CD14-positive monocyte (primary cell): Measurements from ENCODE around the gene ADAM30. TPM values are rescaled to one million over a fixed set of nuclear protein-coding genes. Genes with fewer than 3 reads are reported as not detected.

Experiments
- DNase-seq, 3 donors: peaks; one replicate each; pipeline ENCODE4 v3.0.0-alpha.2; 2011 to 2022
- H2AFZ ChIP-seq: 2 replicates; pipeline ENCODE4 v1.6.0; 2012; ENCODE audit warnings: mild to moderate bottlenecking, low read depth, low read length, inconsistent platforms; ENCODE audit not compliant: insufficient read depth, poor library complexity, severe bottlenecking
- H3K27ac ChIP-seq, 2 donors: 1 replicate in 1 of 2; 2 replicates in 1 of 2; pipeline ENCODE4 v1.5.1; 2012 to 2013; ENCODE audit warnings: low read length in 2 of 2, control low read depth in 1 of 2, inconsistent platforms in 1 of 2, low read depth in 1 of 2, mild to moderate bottlenecking in 1 of 2
- H3K27me3 ChIP-seq, 2 donors: one replicate each; pipeline versions ENCODE4 v1.6.0 to v1.6.1; 2011 to 2013; ENCODE audit warnings: low read length in 2 of 2; ENCODE audit not compliant: control insufficient read depth in 2 of 2, insufficient read depth in 2 of 2
- H3K36me3 ChIP-seq, 2 donors: replicated peaks in 1 of 2; 1 replicate in 1 of 2; 2 replicates in 1 of 2; pipeline versions ENCODE4 v1.5.1 to v1.6.1; 2012 to 2013; ENCODE audit warnings: low read length in 2 of 2, control low read depth in 1 of 2, inconsistent platforms in 1 of 2, mild to moderate bottlenecking in 1 of 2; ENCODE audit not compliant: insufficient read depth in 2 of 2, control insufficient read depth in 1 of 2
- H3K4me1 ChIP-seq, 2 donors: 1 replicate in 1 of 2; 2 replicates in 1 of 2; pipeline versions ENCODE4 v1.5.1 to v1.6.1; 2012 to 2013; ENCODE audit warnings: low read length in 2 of 2, control low read depth in 1 of 2, inconsistent platforms in 1 of 2, mild to moderate bottlenecking in 1 of 2, moderate library complexity in 1 of 2; ENCODE audit not compliant: insufficient read depth in 2 of 2, control insufficient read depth in 1 of 2
- H3K4me2 ChIP-seq: replicated peaks from 2 replicates; pipeline ENCODE3; 2012; ENCODE audit warnings: low read length, moderate library complexity, mild to moderate bottlenecking; ENCODE audit not compliant: poor library complexity, severe bottlenecking; ENCODE audit errors: extremely low read depth
- H3K4me3 ChIP-seq, 3 experiments: fragments of 200-600 bp in 1 of 3; sonication (generic) in 1 of 3; replicated peaks in 1 of 3; 1 replicate in 2 of 3; 2 replicates in 1 of 3; pipeline ENCODE4 v1.5.1; 2011 to 2013; ENCODE audit warnings: low read length in 3 of 3, mild to moderate bottlenecking in 3 of 3, control low read depth in 2 of 3, low read depth in 2 of 3, inconsistent platforms in 1 of 3, moderate library complexity in 1 of 3
- H3K79me2 ChIP-seq: 2 replicates; pipeline ENCODE4 v1.6.0; 2012; ENCODE audit warnings: mild to moderate bottlenecking, control low read depth, inconsistent platforms, low read length, moderate library complexity; ENCODE audit not compliant: insufficient read depth
- H3K9ac ChIP-seq: 2 replicates; pipeline ENCODE4 v1.6.0; 2017; ENCODE audit warnings: low read length, mild to moderate bottlenecking; ENCODE audit not compliant: insufficient read depth, poor library complexity, severe bottlenecking
- H3K9me3 ChIP-seq, 2 donors: replicated peaks in 1 of 2; 1 replicate in 1 of 2; 2 replicates in 1 of 2; pipeline versions ENCODE4 v1.5.1 to v1.6.1; 2012 to 2013; ENCODE audit warnings: low read length in 2 of 2, control low read depth in 1 of 2; ENCODE audit not compliant: control insufficient read depth in 1 of 2, insufficient read depth in 1 of 2
- H4K20me1 ChIP-seq: 2 replicates; pipeline ENCODE4 v1.6.0; 2012; ENCODE audit warnings: mild to moderate bottlenecking, low read length, control low read depth, moderate library complexity; ENCODE audit not compliant: insufficient read depth
- H3K27ac Mint-ChIP-seq, 7 donors: one replicate each; pipeline ENCODE4 v1.8.0; 2020; ENCODE audit warnings: mild to moderate bottlenecking in 7 of 7, mixed read lengths in 7 of 7, moderate library complexity in 6 of 7, inconsistent platforms in 2 of 7
- H3K27me3 Mint-ChIP-seq, 3 donors: one replicate each; pipeline ENCODE4 v1.8.0; 2021 to 2022; ENCODE audit warnings: low read depth in 3 of 3, mild to moderate bottlenecking in 3 of 3, mixed read lengths in 3 of 3, moderate library complexity in 3 of 3, inconsistent platforms in 1 of 3
- H3K36me3 Mint-ChIP-seq, 2 donors: one replicate each; pipeline ENCODE4 v1.8.0; 2020; ENCODE audit warnings: mixed read lengths in 2 of 2, inconsistent platforms in 1 of 2, mild to moderate bottlenecking in 1 of 2
- H3K4me1 Mint-ChIP-seq: one replicate; pipeline ENCODE4 v1.8.0; 2020; ENCODE audit warnings: mild to moderate bottlenecking, mixed read lengths
- H3K4me3 Mint-ChIP-seq, 2 donors: one replicate each; pipeline ENCODE4 v1.8.0; 2020; ENCODE audit warnings: mild to moderate bottlenecking in 2 of 2, mixed read lengths in 2 of 2, moderate library complexity in 1 of 2
- H3K9me3 Mint-ChIP-seq, 7 donors: one replicate each; pipeline ENCODE4 v1.8.0; 2020 to 2022; ENCODE audit warnings: mixed read lengths in 7 of 7, mild to moderate bottlenecking in 6 of 7, moderate library complexity in 6 of 7, inconsistent platforms in 2 of 7
- CTCF ChIP-seq: fragments of 200-600 bp; IDR thresholded peaks from one replicate; pipeline ENCODE4 v1.8.0; 2022; ENCODE audit warnings: antibody characterized with exemption, mild to moderate bottlenecking
- WGBS: methylation state at CpG from one replicate; pipeline ENCODE4 v1.1.5; 2013; ENCODE audit warnings: missing lambda C conversion rate; ENCODE audit not compliant: insufficient coverage; 5-methylcytosine and 5-hydroxymethylcytosine counted together
- intact Hi-C, 2 donors: fragments of 100-400 bp; cut with micrococcal nuclease; formaldehyde crosslinking; loops; one replicate each; pipeline versions ENCODE4 v1.15.0 to v1.15.1; 2023
- polyA plus RNA-seq, 3 donors: library from polyadenylated mRNA; depleted of rRNA in 1 of 3; unstranded in 2 of 3; stranded (reverse) in 1 of 3; fragments of 300-500 nt in 2 of 3; fragments of >200 nt in 1 of 3; fragmentation: Illumina TruSeq in 2 of 3; gene quantifications; 1 replicate in 2 of 3; 2 replicates in 1 of 3; pipeline ENCODE4 v1.2.3, GENCODE V29; 2012 to 2021

Gene ADAM30
- polyA plus RNA-seq, 3 donors, result not detected

DNA sequence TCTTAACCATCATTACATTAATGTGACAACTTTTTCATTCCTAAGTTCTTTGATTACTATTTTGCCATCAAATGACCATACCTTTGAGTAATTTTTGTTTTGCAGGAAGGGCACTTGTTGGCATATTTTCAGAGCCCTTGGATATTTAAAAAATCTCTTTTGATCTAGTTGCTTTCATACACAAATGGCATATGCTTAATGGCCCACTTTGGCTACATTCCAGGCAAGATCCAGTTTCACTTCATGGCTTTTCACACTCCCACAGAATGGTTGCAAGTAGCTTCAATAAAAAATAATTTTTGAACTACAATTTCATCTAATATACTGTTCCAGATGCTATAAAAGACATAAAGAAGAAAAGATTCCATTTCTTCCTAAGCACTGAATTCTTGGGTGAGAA, 18.1 kb downstream of the ADAM30 start:
- no peak overlapping the region for H3K27ac Mint-ChIP-seq
- no peak for DNase-seq

DNA sequence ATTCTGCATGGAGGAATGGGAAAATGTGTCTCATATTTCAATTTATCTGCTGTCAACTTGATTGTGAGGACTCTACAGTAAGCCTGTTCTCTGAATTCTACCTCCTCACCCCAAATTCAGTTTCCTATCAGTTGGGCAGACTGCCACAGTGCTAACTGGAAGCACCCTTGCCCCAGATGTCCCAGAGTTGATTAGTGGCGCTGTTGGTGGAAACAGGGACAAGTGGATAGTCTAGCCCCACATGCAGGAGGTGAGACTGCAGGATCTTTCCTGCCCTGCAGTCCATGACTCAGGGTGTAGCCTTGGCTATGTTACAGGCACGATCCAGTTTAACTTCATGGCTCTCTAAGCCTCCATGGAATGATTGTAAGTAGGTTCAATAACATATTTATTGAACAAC, 22.1 kb downstream of the ADAM30 start:
- no peaks in the 10 kb centered on the region for H4K20me1 ChIP-seq
- H3K9me3 Mint-ChIP-seq, result no peaks in the 10 kb centered on the region
- H3K4me1 ChIP-seq, result peaks cover 10 to 12% of the 10 kb centered on the region in 2 donors
- H2AFZ ChIP-seq, result no peak overlapping the region
- H3K36me3 Mint-ChIP-seq, result no peaks in the 10 kb centered on the region
- no peak overlapping the region for H3K27ac ChIP-seq
- H3K79me2 ChIP-seq, result no peaks in the 10 kb centered on the region
- H3K9me3 ChIP-seq, result no peaks in the 10 kb centered on the region
- H3K9ac ChIP-seq, result no peak overlapping the region
- H3K27me3 Mint-ChIP-seq, result peaks cover 1 to 4% (median 2%) of the 10 kb centered on the region in 3 donors
- DNase-seq, result no peak
- H3K4me3 ChIP-seq, result no peak overlapping the region
- TF ChIP-seq CTCF, result no peak
- peaks cover 4% of the 10 kb centered on the region for H3K4me1 Mint-ChIP-seq
- intact Hi-C loops, result no loop called here
- H3K27me3 ChIP-seq, result no peaks in the 10 kb centered on the region
- H3K4me3 Mint-ChIP-seq, result no peak overlapping the region
- H3K27ac Mint-ChIP-seq, result peak overlapping the region in 1 of 7 donors; percentile 16
- H3K4me2 ChIP-seq, result no peak overlapping the region
- H3K36me3 ChIP-seq, result no peaks in the 10 kb centered on the region
- 100% methylated on average over 1 of the region's 2 CpGs for WGBS

More for the DNA sequence above, 18.1 kb downstream of the ADAM30 start:
- TF ChIP-seq CTCF, result no peak
- intact Hi-C loops, result no loop called here
- Histone ChIP-seq H3K4me1 (peaks cover 18 to 25% of the 10 kb centered on the region in 2 donors), H2AFZ (no peak overlapping the region), H3K36me3 (no peaks in the 10 kb centered on the region), H3K9ac (no peak overlapping the region), H3K79me2 (no peaks in the 10 kb centered on the region), H3K4me2 (no peak overlapping the region), H3K27ac (no peak overlapping the region), H4K20me1 (no peaks in the 10 kb centered on the region), H3K4me3 (no peak overlapping the region), H3K27me3 (no peaks in the 10 kb centered on the region), H3K9me3 (no peaks in the 10 kb centered on the region)
- Mint-ChIP-seq H3K36me3 (no peaks in the 10 kb centered on the region), H3K4me1 (peaks cover 2% of the 10 kb centered on the region), H3K27me3 (no peaks in the 10 kb centered on the region), H3K4me3 (no peak overlapping the region), H3K9me3 (no peaks in the 10 kb centered on the region)
